Measurements from ENCODE around the gene CUEDC2.

The CUEDC2 gene

DNA sequence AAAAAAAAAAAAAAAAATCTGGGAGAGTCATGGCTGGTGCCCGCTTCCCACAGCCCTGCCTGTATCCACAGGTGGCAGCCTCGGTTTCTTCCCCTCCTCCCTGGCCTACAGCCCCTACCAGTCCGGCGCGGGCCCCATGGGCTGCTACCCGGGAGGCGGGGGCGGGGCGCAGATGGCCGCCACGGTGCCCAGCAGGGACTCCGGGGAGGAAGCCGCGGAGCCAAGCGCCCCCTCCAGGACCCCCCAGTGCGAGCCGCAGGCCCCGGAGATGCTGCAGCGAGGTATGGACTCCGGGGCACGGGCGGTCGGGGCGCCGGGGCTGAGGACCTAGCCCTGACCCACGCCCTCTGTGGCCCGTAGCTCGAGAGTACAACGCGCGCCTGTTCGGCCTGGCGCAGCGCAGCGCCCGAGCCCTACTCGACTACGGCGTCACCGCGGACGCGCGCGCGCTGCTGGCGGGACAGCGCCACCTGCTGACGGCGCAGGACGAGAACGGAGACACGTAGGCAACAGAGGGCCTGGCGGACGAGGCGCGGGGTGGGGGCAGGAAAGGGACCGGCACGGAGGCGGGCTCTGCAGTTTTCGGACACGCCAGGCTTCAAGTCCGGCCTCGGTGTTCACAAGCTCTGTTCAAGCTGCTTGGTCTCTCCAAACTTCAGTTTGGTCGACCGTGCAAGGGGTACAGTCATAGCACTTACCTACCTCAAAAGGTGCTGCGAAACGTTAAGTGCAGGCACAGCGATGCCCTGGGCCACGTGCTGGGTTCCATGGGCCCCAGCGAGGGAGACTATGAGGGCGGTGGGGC lies 33.0 kb downstream of the CUEDC2 start (continued):
- TF ChIP-seq, protein P1, sequence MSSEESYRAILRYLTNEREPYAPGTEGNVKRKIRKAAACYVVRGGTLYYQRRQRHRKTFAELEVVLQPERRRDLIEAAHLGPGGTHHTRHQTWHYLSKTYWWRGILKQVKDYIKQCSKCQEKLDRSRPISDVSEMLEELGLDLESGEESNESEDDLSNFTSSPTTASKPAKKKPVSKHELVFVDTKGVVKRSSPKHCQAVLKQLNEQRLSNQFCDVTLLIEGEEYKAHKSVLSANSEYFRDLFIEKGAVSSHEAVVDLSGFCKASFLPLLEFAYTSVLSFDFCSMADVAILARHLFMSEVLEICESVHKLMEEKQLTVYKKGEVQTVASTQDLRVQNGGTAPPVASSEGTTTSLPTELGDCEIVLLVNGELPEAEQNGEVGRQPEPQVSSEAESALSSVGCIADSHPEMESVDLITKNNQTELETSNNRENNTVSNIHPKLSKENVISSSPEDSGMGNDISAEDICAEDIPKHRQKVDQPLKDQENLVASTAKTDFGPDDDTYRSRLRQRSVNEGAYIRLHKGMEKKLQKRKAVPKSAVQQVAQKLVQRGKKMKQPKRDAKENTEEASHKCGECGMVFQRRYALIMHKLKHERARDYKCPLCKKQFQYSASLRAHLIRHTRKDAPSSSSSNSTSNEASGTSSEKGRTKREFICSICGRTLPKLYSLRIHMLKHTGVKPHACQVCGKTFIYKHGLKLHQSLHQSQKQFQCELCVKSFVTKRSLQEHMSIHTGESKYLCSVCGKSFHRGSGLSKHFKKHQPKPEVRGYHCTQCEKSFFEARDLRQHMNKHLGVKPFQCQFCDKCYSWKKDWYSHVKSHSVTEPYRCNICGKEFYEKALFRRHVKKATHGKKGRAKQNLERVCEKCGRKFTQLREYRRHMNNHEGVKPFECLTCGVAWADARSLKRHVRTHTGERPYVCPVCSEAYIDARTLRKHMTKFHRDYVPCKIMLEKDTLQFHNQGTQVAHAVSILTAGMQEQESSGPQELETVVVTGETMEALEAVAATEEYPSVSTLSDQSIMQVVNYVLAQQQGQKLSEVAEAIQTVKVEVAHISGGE (tag by site-specific recombination; conservative IDR thresholded peaks at IDR 0.05; ENCODE audit: low read depth) = no peak; the same call in none of the 2 replicates
- TF ChIP-seq HOXA7 (CRISPR knock-in tag; IDR thresholded peaks at IDR 0.05; ENCODE audit: borderline replicate concordance) (no peak), GLIS2 (tag by site-specific recombination; IDR thresholded peaks at IDR 0.05) (peak; percentile 99), MEIS1 (CRISPR knock-in tag; IDR thresholded peaks at IDR 0.05; ENCODE audit: borderline replicate concordance) (no peak), ZNF221 (tag by site-specific recombination; IDR thresholded peaks at IDR 0.05; ENCODE audit: borderline replicate concordance) (no peak), ZNF548 (tag by site-specific recombination; IDR thresholded peaks at IDR 0.05) (no peak), ZNF626 (tag by site-specific recombination; IDR thresholded peaks at IDR 0.05) (no peak), ZNF274 (IDR thresholded peaks at IDR 0.05; ENCODE audit: low read length) (no peak), ZNF274 (tag by site-specific recombination; IDR thresholded peaks at IDR 0.05; ENCODE audit: borderline replicate concordance) (no peak), ZNF138 (tag by site-specific recombination; IDR thresholded peaks at IDR 0.05; ENCODE audit: borderline replicate concordance) (no peak), GLI4 (tag by site-specific recombination; IDR thresholded peaks at IDR 0.05) (peak; percentile 60; the same call in 1 of the 2 replicates), TRIM28 (IDR thresholded peaks at IDR 0.05; ENCODE audit: borderline replicate concordance, low read length) (no peak), ZNF549 (tag by site-specific recombination; IDR thresholded peaks at IDR 0.05) (no peak), PRDM1 (tag by site-specific recombination; IDR thresholded peaks at IDR 0.05) (no peak), ZNF571 (tag by site-specific recombination; IDR thresholded peaks at IDR 0.05) (no peak), KLF16 (tag by site-specific recombination; IDR thresholded peaks at IDR 0.05) (peak; percentile 93), BCL11B (tag by site-specific recombination; IDR thresholded peaks at IDR 0.05; ENCODE audit: low read depth) (peak; percentile 89; the same call in 1 of the 2 replicates), SCRT1 (tag by site-specific recombination; IDR thresholded peaks at IDR 0.05; ENCODE audit: borderline replicate concordance) (peak; percentile 92), ZNF585B (tag by site-specific recombination; IDR thresholded peaks at IDR 0.05) (no peak), FEZF1 (tag by site-specific recombination; IDR thresholded peaks at IDR 0.05) (no peak; the same call in 1 of the 2 replicates)
- TF ChIP-seq, protein P2, sequence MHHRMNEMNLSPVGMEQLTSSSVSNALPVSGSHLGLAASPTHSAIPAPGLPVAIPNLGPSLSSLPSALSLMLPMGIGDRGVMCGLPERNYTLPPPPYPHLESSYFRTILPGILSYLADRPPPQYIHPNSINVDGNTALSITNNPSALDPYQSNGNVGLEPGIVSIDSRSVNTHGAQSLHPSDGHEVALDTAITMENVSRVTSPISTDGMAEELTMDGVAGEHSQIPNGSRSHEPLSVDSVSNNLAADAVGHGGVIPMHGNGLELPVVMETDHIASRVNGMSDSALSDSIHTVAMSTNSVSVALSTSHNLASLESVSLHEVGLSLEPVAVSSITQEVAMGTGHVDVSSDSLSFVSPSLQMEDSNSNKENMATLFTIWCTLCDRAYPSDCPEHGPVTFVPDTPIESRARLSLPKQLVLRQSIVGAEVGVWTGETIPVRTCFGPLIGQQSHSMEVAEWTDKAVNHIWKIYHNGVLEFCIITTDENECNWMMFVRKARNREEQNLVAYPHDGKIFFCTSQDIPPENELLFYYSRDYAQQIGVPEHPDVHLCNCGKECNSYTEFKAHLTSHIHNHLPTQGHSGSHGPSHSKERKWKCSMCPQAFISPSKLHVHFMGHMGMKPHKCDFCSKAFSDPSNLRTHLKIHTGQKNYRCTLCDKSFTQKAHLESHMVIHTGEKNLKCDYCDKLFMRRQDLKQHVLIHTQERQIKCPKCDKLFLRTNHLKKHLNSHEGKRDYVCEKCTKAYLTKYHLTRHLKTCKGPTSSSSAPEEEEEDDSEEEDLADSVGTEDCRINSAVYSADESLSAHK (tag by site-specific recombination; IDR thresholded peaks at IDR 0.05) = peak; percentile 49; the same call in 1 of the 2 replicates
- TF ChIP-seq, protein P3, sequence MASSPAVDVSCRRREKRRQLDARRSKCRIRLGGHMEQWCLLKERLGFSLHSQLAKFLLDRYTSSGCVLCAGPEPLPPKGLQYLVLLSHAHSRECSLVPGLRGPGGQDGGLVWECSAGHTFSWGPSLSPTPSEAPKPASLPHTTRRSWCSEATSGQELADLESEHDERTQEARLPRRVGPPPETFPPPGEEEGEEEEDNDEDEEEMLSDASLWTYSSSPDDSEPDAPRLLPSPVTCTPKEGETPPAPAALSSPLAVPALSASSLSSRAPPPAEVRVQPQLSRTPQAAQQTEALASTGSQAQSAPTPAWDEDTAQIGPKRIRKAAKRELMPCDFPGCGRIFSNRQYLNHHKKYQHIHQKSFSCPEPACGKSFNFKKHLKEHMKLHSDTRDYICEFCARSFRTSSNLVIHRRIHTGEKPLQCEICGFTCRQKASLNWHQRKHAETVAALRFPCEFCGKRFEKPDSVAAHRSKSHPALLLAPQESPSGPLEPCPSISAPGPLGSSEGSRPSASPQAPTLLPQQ (tag by site-specific recombination; IDR thresholded peaks at IDR 0.05) = peak; percentile 93
- TF ChIP-seq, protein P4, sequence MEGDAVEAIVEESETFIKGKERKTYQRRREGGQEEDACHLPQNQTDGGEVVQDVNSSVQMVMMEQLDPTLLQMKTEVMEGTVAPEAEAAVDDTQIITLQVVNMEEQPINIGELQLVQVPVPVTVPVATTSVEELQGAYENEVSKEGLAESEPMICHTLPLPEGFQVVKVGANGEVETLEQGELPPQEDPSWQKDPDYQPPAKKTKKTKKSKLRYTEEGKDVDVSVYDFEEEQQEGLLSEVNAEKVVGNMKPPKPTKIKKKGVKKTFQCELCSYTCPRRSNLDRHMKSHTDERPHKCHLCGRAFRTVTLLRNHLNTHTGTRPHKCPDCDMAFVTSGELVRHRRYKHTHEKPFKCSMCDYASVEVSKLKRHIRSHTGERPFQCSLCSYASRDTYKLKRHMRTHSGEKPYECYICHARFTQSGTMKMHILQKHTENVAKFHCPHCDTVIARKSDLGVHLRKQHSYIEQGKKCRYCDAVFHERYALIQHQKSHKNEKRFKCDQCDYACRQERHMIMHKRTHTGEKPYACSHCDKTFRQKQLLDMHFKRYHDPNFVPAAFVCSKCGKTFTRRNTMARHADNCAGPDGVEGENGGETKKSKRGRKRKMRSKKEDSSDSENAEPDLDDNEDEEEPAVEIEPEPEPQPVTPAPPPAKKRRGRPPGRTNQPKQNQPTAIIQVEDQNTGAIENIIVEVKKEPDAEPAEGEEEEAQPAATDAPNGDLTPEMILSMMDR (tag by site-specific recombination; IDR thresholded peaks at IDR 0.05) = peak; percentile 100
- TF ChIP-seq, protein P5, sequence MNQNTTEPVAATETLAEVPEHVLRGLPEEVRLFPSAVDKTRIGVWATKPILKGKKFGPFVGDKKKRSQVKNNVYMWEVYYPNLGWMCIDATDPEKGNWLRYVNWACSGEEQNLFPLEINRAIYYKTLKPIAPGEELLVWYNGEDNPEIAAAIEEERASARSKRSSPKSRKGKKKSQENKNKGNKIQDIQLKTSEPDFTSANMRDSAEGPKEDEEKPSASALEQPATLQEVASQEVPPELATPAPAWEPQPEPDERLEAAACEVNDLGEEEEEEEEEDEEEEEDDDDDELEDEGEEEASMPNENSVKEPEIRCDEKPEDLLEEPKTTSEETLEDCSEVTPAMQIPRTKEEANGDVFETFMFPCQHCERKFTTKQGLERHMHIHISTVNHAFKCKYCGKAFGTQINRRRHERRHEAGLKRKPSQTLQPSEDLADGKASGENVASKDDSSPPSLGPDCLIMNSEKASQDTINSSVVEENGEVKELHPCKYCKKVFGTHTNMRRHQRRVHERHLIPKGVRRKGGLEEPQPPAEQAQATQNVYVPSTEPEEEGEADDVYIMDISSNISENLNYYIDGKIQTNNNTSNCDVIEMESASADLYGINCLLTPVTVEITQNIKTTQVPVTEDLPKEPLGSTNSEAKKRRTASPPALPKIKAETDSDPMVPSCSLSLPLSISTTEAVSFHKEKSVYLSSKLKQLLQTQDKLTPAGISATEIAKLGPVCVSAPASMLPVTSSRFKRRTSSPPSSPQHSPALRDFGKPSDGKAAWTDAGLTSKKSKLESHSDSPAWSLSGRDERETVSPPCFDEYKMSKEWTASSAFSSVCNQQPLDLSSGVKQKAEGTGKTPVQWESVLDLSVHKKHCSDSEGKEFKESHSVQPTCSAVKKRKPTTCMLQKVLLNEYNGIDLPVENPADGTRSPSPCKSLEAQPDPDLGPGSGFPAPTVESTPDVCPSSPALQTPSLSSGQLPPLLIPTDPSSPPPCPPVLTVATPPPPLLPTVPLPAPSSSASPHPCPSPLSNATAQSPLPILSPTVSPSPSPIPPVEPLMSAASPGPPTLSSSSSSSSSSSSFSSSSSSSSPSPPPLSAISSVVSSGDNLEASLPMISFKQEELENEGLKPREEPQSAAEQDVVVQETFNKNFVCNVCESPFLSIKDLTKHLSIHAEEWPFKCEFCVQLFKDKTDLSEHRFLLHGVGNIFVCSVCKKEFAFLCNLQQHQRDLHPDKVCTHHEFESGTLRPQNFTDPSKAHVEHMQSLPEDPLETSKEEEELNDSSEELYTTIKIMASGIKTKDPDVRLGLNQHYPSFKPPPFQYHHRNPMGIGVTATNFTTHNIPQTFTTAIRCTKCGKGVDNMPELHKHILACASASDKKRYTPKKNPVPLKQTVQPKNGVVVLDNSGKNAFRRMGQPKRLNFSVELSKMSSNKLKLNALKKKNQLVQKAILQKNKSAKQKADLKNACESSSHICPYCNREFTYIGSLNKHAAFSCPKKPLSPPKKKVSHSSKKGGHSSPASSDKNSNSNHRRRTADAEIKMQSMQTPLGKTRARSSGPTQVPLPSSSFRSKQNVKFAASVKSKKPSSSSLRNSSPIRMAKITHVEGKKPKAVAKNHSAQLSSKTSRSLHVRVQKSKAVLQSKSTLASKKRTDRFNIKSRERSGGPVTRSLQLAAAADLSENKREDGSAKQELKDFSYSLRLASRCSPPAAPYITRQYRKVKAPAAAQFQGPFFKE (tag by site-specific recombination; IDR thresholded peaks at IDR 0.05; ENCODE audit: borderline replicate concordance) = no peak
